ENCODE measurements around the gene TRPM8.

DNA sequence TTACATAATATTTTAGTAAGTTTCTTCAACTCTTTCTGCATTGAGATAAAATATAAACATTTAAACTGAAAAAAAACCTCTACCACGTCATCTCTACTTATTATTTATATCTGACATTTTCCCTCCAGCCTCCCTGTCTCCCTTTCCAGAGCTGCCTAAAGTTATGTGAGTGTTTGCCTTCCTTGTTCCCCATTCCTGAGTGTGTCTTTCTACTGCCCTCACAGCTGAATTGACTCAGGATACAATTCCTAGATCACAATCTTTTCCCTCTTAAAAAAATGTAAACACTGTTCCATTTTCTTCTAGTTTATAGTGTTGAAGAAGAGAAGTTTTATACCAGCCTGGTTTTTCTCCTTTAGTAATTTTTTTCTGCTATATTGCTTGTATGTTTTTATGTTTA, 5.3 kb downstream of the TRPM8 start:
- TF ChIP-seq, protein P1, sequence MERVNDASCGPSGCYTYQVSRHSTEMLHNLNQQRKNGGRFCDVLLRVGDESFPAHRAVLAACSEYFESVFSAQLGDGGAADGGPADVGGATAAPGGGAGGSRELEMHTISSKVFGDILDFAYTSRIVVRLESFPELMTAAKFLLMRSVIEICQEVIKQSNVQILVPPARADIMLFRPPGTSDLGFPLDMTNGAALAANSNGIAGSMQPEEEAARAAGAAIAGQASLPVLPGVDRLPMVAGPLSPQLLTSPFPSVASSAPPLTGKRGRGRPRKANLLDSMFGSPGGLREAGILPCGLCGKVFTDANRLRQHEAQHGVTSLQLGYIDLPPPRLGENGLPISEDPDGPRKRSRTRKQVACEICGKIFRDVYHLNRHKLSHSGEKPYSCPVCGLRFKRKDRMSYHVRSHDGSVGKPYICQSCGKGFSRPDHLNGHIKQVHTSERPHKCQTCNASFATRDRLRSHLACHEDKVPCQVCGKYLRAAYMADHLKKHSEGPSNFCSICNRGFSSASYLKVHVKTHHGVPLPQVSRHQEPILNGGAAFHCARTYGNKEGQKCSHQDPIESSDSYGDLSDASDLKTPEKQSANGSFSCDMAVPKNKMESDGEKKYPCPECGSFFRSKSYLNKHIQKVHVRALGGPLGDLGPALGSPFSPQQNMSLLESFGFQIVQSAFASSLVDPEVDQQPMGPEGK (CRISPR knock-in tag; IDR thresholded peaks at IDR 0.05; ENCODE audit: borderline replicate concordance), result no peak
- no peak for TF ChIP-seq ZC3H10 (CRISPR knock-in tag; IDR thresholded peaks at IDR 0.05)
- TF ChIP-seq TCF4 (CRISPR knock-in tag; IDR thresholded peaks at IDR 0.05; ENCODE audit: borderline replicate concordance), result no peak
